Endothelial cell of hepatic sinusoid (primary cell): ENCODE measurements around the gene SPRED1.

Experiments used
- in situ Hi-C: cut with HindIII; loops from 2 replicates; pipeline ENCODE4 v1.10.0; 2017; ENCODE audit warnings: low sequenced_read_pairs

SPRED1 gene

DNA sequence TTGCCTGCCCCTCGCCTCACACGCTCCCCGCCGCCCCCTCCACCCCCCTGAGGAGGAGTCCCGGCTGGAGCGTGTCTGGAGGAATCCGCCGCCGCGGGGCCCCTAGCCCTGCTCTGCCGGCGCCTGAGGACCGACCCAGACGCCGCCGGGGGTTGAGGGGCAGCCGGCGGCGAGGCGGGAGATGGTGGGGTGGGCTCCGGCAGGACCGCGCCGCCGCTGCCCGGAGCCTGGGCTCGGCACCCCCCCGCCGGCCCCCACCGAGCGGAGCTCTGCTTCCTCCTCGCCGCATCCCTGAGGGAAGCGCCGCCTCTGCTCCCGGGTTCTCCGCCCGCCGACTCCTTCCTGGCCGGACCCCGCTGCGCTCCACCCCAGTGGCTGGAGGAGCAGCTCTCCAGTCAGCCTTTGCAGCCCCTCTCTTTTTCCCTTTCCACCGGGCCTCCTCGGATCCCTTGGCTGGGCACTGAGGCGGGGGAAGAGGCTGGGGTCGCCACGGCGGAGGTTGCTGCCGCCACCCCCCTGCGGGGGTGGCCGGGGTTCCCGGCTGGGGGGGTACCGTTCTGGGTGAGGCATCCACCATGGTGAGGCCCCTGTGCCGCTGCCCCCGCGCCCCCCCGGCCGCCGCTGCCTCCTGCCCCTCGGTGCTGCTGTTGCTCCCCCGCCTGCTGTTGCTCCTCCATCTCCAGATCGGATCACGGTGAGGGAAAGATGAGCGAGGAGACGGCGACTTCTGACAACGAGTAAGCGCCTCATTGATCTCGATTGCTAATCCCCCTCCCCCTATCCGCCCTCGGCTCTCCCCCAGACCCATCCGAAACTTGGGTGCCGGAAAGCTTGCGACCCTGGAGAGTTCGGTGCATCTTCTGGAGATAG lies at the start of gene SPRED1:
SPRED1 (plus strand) TSS at position 356 of the 870 bp plus-strand sequence; CDS start at position 706, 350 bp downstream.
- in situ Hi-C loops, result no loop called here

DNA sequence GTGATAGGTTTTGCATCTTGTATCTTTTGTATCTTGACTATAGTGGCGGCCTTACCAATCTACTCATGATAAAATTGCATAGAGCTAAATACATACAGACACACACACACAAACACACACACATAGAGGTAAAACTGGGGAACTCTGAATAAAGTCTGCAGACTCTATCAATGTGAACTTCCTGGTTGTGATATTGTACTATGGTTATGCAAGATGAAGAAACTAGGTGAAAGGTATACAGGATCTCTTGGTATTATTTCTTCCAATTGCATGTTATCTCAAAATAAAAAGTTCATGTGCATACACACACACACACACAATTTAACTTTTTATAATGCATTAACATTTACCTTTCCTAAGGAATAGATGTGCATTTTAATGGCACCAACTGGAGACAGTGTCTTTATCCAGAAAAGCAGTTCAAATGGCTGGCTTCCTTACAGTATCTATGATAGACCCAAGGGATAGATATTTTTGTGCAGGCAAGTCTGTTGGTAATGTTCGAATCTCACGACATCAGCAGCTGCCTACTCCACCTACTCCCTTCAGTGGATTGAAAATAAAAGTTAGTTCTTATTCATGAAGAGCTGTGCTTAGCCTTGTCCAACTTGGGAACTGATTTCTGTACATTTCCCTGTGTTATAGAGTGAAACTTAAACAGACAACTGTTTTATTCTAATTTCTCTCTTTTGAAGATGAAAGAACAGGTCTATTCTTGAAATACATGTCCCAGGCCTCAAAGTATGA lies 46.9 kb upstream of the SPRED1 start:
- in situ Hi-C loops, result no loop called here

DNA sequence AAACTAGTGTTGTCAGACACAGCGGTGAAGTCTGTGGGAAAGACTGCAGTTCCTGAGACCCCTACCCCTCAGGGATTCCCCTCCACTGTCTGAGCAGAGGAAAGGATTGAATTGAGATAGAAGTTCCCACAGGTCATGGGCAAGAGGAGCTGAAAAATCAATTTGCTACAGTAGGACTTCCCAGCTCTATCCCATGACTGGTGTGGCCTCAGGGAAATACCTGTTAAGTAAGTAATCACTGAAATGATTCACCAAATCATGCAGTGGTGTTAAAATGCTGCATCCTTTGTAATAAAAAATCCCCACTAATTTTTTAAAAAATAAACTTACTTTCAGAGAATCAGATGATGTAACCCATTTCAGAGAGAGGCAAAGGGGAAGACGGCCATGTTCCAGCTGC lies 45.0 kb upstream of the SPRED1 start:
- in situ Hi-C loops, result no loop called here

- in situ Hi-C loops, result no loop called here
Measured at GRCh38 chr15:38208206-38208605, 44.4 kb upstream of the SPRED1 start.

DNA sequence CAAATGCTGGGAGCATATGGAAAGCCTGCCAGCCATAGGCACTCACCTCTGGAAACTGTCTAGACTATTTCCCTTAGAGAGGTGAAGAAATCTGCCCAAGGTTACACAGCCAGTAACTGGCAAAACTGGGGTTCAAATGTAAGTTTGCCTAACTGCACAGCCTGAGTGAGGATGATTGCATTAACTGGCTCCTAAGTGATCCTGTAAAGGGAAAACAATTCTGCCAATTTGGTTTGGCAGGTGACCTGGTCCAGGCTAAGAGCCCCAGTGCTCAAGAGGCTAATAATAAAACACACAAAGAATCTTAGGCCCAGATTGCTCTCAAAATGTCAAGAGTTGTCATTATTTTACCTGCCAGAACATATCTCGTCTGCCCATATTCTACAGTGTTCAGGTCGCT lies 43.9 kb upstream of the SPRED1 start:
- in situ Hi-C loops, result no loop called here

- in situ Hi-C loops, result no loop called here
Measured at GRCh38 chr15:38211249-38211648, 41.4 kb upstream of the SPRED1 start.

GRCh38 chr15:38211811-38212210 lies 40.8 kb upstream of the SPRED1 start:
- in situ Hi-C loops, result no loop called here

DNA sequence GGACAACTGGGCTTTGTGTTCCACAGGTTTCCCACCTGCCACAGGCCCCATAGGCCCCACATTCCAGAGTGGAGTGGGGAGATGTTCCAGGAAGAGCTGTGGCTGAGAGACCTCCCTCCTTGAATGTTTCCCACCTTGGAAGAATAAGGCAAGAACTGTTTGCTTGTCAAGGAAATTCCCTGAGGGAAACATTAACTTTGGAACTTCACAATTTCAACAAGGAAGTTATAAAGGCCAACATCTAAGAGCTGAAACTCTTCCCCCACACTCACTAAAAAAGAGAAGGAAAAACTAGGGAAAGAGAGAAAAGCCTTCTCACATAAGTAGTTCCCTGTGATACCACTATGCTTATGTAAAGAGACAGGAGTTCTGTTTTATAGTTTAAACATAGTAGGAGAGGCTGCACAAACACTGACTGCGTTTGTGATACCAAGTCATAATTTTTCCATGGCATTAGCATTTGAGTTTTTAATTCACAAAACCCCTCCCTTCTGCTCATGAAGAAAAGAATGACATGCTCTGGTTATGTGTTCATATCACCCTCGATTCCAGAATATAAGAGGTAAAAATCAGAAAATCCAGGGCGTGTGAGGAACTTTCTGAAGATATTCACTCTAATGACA lies 39.8 kb upstream of the SPRED1 start:
- in situ Hi-C loops, result no loop called here

GRCh38 chr15:38213356-38213755 lies 39.3 kb upstream of the SPRED1 start:
- in situ Hi-C loops, result no loop called here

- in situ Hi-C loops, result no loop called here
Measured at GRCh38 chr15:38215707-38216106, 36.9 kb upstream of the SPRED1 start.

- in situ Hi-C loops, result no loop called here
Measured at GRCh38 chr15:38216763-38217162, 35.9 kb upstream of the SPRED1 start.

- in situ Hi-C loops, result no loop called here
Measured at GRCh38 chr15:38217191-38217595, 35.4 kb upstream of the SPRED1 start.

- in situ Hi-C loops, result no loop called here
Measured at GRCh38 chr15:38217788-38218609, 34.6 kb upstream of the SPRED1 start.

DNA sequence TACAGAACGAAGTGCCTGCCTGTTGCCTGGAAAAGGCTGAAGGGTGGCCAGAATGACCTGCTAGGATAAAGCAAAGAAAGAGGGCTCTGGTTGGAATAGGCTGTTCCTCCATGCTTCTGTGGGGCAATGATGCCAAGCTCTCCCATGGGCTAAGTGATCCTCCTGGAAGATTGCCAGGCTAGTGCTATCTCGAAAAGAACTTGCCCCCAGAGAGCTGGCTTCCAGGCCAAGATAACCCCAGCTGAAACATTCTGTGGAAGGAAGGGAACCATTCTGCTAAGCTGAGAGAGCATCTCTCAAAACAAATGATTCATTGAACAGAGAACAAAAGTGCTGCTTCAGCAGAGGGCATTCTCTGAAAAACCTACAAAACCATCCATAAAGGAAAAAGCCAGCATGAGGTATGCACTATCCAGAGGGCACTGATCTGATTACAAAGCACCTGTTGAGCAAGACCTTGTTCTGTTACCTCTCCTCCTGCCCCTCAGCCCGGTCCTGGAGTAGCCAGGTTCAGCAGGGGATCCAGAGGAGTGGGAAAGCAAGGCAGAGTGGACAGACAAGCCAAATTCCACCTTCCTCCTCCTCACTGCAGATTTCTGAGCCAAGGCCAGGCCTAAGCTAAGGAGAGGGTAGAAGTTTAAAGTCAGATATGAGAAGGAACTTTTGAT lies 31.9 kb upstream of the SPRED1 start:
- in situ Hi-C loops, result no loop called here

GRCh38 chr15:38224486-38224885 lies 28.1 kb upstream of the SPRED1 start:
- in situ Hi-C loops, result no loop called here

GRCh38 chr15:38225381-38225780 lies 27.3 kb upstream of the SPRED1 start:
- in situ Hi-C loops, result no loop called here

DNA sequence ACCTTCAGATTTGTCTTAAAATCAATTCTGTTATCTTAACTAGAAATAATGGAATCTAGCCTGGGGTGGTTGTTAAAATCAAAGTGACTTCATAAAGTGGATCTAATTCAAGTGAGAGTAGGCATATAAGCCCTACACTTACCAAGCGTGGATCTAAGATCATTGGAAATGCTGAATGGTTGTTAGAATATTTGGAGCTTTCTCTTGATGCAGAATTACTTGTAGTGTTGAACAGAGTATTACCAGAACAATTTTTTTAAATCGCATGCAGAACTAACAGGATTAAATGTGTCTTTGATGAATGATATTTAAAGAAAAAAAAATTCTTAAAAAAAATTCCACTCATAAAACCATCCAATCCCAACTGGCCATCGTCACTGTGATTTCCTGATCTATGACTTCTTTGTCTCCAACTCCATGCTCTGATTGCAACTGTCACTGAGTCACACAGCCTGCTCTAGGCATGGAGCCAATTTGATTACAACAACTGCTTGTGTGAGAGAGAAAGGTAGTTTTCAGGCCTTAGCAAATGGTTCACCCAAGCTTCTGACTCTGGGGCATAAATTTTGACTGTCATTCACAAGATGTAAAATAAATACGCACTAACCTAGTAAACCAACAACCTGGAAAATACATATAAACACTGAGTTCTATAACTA lies 25.9 kb upstream of the SPRED1 start:
- in situ Hi-C loops, result no loop called here

- in situ Hi-C loops, result no loop called here
Measured at GRCh38 chr15:38227941-38228340, 24.7 kb upstream of the SPRED1 start.

GRCh38 chr15:38228618-38229017 lies 24.0 kb upstream of the SPRED1 start:
- in situ Hi-C loops, result no loop called here
